NCI-H2196 (cell line): ENCODE measurements around the gene FAM168B.
"Not testable (repeated sequence)": the region's sequence is repeated elsewhere in the genome, so short reads cannot be mapped to it uniquely, and the experiment has no call there.

Experiments
- DNase-seq: peaks from one replicate; lab custom pipeline; 2025; ENCODE audit not compliant: unreplicated experiment; lab: John Stamatoyannopoulos, UW

Gene FAM168B

DNA sequence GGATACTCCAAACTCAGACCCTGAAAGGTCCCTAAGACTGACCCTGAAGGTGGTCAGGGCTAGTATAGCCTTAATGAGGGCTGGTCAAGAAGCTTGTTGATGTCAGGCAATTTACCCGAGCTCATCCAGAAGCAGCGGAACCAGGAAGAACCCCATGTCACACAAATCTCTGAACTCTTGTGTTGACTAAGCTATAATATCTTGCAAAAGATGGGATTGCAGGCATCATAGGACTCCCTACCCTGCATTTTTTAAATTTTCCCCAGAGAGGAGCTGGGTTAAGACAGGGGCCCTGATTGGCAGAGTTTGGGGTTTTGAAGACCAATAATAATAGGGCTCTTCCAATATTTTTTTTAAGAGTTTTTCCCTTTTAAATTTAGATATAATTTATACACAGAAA lies 9.9 kb upstream of the FAM168B start:
- DNase-seq = no peak

- peak; percentile 32 for DNase-seq
These were observed 1.4 kb upstream of the FAM168B start for GRCh38 chr2:131094463-131095281.

DNA sequence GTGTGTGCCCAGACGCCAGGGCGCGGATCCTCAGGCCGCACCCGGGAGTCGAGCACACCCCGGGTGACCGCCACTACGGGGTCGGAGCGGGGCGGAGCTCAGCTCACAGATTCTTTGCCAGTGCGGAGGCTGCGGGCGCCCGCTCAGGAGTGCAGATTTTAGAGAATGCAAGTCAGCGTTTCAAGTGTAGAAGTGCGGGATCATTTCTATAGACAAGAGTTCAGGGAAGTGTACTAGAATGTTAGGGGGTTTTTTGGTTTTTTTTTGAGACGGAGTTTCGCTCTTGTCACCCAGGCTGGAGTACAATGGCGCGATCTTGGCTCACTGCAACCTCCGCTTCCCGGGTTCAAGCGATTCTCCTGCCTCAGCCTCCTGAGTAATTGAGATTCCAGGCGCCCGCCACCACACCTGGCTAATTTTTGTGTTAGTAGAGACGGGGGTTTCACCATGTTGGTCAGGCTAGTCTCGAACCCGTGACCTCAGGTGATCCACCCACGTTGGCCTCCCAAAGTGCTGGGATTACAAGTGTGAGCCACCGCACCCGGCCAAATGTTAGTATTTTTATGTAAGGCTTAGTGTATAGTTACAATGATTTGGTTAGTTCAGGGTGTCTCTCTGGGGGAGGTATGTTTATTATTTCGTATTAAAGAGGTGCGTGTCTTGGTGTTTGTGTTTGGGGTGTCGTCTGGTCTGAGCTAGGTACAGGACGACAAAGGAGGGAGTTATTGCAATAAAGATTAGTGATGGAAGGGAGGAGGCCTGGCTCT lies 619 bp upstream of the FAM168B start:
- peak; percentile 78 for DNase-seq

GRCh38 chr2:131092458-131093005 lies 728 bp downstream of the FAM168B start:
- DNase-seq = no peak

- DNase-seq = no peak
These were observed 7.6 kb downstream of the FAM168B start for GRCh38 chr2:131085646-131086045.

DNA sequence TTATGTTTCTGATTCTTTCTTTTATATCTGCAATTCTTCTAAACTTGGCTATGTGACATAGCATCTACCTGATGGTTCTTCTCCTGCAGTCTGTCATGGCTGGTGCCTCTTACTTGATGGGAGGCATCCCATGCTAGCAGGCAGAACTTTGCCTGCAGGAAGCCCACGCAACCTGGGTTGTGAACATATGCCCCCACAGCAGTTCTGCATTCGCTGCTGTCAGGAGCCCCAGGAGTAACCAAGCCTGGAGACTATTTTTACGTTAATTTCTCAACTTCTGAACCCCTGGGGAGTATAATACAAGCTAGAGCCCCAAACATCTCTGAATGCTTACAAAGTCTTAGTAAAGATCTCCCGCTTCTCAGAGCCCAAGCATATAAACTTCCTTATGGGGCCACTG lies 12.1 kb downstream of the FAM168B start:
- no peak for DNase-seq

DNA sequence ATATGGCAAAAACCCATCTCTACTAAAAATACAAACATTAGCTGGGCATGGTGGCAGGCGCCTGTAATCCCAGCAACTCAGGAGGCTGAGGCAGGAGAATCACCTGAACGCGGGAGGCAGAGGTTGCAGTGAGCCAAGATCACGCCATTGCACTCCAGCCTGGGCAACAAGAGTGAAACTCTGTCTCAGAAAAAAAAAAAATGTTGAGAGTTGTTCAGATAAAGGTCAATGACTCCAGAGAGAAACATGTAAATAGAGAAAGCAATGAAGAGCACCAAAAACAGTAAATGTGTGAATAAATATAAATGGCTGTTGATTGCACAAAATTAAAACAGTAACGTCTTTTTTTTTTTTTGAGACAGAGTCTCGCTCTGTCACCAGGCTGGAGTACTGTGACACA lies 13.3 kb downstream of the FAM168B start:
- not testable (repeated sequence) for DNase-seq

DNA sequence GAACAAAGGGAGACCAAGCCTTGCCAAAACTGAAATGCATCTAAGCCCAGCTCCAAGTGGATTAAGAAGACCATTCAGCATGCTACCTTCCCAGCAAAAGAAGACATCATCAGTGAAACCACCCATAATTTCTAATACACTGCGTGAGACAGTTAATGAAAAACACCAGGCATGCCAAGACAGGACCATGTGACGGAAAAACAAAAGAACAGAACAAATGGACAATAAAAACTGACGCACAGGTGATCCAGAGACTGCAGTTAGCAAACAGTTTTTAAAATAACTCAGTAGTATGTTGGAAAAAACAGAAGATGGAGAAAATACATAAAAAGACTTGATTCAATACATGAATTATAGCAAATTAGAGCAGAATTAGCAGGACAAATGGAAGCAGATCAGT lies 15.3 kb downstream of the FAM168B start:
- no peak for DNase-seq

DNA sequence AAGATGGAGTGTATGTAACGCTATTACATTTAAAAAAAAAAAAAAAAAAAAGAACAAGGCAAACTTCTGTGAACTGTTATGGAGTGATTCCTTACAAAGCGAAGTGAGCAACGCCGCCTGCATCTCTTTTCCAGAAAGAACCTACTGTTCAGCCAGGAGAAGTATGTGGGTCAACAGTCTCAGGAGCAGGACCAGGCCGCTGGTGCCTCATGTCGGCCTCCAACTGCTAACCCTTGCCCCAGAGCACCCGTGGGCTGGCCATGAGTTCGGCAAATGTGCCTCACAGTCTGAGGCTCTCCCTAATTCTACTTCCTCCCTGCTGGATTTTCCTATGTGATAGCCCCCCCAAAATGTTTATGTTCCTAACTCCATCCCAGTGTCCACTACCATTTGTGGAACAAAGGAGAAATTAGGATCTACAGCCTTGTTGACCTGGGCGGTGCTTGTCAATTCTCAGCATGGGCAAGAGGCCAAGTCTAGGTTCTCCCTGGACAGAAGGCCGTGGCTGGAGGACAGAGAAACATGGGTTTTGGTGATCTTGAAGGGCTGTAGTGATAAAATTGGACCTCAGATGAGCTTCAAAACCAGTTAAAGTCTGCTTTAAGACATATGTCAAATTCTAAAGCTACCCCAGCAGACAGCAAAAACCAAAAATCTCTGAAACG lies 15.9 kb downstream of the FAM168B start:
- DNase-seq = no peak

- no peak for DNase-seq
These were observed 16.6 kb downstream of the FAM168B start for GRCh38 chr2:131076707-131077106.

DNA sequence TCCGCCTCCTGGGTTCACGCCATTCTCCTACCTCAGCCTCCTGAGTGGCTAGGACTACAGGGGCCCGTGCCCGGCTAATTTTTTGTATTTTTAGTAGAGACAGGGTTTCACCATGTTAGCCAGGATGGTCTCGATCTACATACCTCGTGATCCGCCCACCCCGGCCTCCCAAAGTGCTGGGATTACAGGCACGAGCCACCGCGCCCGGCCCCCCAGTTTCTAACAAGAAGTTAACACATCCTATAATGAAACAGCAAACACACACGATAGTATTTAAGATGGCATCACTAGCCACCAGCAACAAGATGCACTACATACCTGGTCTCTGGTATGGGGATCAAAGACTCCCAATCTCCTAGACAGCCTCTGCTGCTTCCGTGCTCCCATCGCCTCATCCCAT lies 17.7 kb downstream of the FAM168B start:
- DNase-seq = not testable (repeated sequence)

DNA sequence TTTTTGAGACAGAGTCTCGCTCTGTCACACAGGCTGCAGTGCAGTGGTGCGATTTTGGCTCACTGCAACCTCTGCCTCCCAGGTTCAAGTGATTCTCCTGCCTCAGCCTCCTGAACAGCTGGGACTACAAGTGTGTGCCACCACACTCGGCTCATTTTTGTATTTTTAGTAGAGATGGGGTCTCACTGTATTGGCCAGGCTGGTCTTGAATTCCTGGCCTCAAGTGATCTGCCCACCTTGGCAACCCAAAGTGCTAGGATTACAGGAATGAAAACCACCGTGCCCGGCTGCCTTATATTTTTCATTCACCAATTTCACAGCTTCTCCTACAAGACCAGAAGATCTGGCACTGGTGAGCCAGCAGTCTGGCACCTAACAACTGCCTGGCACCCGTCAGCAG lies 25.1 kb downstream of the FAM168B start:
- DNase-seq = not testable (repeated sequence)

GRCh38 chr2:131067465-131068125 lies 25.7 kb downstream of the FAM168B start:
- no peak for DNase-seq

- no peak for DNase-seq
These were observed 28.4 kb downstream of the FAM168B start for GRCh38 chr2:131064589-131065512.

GRCh38 chr2:131063501-131064283 lies 29.6 kb downstream of the FAM168B start:
- no peak for DNase-seq

DNA sequence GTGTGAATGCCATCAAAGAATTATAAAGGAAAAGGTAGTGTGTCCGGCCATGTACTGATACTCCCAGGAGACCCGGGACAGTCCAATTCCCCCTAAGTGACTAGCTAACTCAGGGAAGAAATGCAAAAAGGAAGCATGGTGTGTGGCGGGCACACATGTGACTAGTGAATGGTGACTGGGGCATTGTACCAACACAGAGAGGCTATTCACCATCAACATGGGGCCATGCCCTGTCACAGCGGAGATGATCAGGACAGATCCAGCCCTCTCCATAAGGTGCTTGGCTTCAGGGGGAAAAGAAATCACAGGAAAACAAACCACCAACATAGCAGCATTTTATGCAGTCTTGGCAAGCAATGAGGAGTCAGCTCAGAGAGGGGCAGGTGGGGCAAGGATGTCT lies 34.3 kb downstream of the FAM168B start:
- DNase-seq = no peak

DNA sequence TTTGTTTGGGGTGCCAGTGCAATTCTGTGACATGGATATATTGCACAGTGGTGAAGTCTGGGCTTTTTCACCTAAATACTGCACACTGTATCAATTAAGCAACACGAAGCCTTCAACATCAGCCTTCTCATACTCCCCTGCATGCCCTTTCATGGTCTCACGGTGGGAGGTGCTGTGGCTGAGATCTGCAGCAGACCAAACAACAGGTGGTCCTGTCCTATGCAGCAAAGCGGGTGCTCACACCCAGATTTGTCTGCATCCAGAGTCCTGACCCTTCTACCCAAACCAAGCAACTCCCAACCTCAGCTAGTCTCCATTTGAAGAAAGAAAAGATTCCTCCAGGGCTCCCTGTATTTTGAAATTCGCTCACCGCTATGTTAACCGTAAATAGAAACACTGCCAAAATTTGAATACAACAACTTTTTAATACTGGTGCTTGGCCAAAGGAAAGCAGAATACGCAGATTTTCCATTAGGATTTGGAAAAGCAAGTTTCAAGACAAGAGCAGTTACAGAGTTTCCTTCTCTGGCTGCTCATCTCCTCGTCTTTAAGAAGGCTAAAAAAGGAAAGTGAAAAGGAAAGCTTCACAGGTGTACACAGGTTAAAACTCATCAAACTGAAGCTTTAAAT lies 34.9 kb downstream of the FAM168B start:
- no peak for DNase-seq

DNA sequence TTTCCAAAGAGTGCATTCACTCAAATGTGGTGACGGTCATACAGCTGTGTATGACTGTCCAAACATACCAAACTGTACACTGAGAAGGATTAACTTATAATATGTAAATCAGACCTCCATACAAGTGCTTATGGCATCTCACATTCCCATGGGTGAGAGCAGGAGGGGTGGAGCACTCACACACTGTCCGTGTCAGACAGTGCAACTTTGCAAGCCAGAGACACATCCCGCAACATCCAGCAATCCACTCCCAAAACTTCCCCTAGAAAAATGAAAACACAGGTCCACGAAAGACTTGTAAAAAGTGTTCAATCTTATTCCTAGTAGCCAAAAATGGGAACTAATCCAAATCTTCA lies 36.4 kb downstream of the FAM168B start:
- DNase-seq = no peak
